Measurements from ENCODE around the gene ECE1.

The ECE1 gene

GRCh38 chr1:21325231-21325718, 35.0 kb upstream of the ECE1 start:
- DNase-seq: no peak

DNA sequence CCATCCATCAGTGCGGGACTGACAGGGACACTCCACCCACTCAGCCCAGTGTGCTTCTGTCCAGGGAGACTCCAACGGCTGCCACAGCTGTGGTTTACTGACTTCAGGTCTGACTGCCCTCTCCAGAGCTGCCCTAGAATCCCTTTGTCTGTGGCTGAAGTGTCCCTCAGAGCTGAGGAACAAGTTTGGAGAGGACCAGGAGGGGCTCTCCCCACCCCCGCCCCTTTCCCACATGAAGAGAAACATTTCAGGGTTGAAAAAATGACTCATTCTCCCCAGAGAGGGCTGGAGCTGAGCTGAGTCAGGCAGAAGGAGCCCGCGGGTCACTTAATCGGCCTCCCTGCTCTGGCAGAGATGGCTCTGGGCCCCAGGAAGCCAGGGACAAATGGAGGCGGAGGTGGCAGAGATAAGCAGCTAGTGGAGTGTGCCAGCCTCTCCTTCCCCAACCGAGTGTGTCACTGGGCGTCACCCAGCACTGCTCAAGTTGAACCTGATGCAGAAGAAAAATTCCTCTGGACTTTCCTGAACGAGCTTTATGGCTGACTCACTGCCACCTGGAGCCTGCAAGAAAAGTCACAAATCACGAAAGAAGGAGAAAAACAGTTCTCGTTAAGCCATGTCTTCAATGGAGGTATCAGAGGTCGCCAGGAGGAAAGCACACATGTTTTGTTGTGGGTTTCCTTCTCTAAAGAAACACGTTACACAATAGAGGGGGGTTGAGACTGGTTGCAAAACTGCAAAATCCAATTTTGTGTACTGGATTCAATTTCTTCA, 34.3 kb upstream of the ECE1 start:
- DNase-seq: peak; percentile 72

DNA sequence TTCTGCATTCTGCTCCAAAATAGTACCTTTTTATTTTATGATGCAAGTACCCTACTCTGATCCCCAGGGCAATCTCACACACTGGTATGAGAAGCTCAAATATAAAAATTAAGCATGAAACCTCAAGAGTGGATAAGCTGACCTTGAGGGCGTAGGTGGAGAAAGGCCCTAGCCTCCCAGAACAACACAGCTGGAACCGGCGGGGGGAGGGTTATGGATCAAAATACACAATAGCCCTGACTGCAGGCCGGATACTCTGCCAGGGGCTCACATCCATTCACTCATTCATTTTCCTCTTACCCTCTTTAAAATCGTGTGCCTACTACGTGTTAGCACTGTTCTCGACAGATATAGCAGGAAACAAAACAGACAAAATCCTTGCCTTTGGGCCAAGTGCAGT, 32.8 kb upstream of the ECE1 start:
- no peak for DNase-seq

DNA sequence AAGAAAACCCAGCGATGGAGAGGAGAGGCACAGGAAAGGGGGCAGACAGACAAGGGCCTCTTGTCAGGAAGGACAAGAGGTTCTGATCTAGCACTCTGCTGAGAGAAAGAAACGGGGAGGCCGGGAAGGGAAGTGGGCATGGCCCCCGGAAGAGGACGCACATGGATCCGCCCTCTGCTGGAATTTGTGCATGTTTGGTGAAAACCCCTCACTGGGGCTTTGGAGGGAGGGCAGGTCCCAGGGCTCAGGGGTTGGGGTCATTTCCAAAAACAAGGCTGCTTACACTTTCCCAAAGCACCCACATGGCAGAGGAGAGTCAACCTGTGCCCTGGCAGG, 32.4 kb upstream of the ECE1 start:
- DNase-seq: no peak

DNA sequence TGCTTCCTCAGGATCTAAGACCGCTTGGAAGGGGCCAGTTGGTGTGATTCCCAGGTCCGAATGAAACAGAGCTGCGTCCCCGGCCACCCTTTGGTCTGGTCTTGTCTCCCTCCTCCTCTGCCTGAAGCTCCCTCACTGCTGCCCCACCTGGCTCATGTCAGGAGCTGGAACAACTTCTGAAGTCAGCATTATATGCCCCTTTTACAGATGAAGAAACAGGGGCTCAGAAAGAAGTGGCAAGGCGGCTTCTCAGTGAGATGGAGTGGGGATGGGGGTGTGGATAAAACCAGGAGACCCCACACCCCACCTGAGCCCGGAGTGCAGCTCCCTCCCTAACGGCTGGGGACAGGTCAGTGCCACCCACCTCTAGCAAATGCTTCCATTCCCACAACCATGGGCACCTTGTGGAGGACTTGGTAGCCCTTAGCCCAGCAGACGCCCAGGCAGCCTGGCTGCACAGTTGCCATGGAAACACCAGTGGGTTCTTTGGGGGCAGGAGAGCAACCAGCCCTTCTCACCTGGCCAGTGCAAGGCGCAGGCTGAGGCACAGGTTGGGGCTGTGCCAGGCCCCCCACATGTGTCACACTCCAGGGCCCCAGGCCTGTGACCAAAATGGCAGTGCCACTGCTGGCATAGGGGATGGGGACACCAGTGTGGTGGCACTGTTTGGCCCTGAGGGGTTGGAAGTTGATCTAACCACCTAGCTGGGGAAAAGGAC, 31.9 kb upstream of the ECE1 start:
- no peak for DNase-seq

DNA sequence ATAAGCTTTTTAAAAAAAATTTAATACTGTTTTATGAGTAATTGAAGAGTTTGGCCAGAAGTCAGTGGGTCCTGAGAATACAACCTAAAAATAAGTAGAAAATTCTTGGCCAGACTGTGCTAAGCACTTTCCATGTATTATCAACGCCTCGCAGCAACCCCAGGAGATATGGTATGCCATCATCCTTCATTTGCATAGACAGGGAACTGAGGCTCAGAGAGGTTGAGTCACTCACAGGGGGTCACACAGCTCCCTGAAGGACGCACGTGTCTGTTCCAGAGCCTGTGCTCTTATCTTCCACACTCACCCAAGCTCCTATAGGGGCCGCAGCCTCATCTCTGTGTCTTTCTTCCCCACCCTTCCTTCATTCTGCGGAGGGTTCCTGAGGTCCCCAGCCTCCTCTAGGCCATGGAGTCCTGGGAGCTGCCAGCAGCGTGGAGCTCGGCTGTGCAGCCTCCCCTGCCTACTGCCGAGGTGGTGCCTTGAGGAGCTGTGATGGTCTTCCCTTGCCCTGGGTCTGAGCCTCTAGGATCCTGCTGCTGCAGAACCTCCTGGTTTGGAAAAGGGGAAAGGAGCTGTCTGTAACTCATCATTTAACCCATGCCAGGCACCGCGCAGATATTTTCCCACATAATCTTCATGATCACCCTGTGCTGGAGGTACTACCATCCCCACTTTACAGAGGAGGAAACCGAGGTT, 30.3 kb upstream of the ECE1 start:
- DNase-seq: no peak

DNA sequence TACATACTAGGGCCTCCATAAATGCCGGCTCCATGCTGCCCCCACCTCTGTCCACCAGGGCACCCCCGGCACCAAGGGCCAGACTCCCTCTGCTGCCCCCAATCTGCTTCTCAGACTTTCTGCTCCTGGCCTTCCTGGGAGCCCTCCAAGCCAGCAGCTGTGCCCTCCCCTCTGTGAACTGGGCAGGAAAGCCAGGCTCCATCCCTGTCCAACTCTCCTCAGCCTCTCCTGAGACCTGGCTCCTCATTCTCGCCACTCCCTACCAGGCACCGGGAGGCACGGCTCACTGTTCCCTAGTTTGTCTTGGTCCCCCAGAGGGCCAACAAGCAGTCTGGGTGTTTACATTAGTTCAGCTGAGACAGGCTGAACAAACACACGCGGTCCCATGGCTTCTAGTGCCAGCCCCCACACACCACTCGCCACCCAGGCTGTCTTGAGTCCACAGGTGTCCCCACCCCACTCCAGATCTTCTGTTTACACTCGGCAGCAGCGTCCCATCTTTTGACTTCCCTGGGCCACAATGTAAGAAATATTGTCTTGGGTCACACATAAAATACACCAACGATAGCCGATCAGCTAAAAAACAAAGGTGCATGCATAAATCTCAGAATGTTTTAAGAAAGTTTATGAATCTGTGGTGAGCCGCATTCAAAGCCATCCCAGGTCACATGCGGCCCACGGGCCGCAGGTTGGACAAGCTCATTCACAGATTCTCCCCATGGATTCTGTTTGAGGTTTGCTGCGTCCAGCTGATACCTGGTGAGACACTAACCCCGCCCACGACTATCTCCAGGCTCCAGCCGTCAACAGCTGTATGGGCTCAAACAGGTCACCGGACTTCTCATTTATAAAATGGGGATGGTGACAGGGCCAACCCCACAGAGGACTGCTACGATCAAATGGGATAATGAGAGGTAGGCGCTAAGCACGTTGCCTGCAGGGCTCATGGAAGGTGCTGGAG, 29.5 kb upstream of the ECE1 start:
- DNase-seq: no peak

GRCh38 chr1:21318714-21319159, 28.5 kb upstream of the ECE1 start:
- peak; percentile 86 for DNase-seq

- DNase-seq: no peak
Measured at GRCh38 chr1:21318057-21318713, 27.9 kb upstream of the ECE1 start.

DNA sequence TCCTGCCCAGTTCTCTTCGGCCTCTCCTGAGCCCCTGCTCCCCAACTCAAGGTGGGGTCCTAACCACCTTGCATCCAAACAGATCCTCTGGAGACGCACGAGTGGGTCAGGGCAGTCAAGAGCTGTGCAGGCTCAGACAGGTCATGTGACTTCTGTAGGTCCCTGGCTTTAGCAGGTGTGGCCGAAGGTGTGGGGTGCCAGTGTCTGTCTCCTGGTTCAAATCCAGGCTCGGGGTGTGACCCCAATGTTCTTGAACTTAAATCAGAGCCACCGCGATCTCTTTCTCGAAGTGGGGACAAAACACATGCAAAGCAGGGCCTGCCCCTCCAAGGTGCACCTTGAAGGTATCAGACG, 27.4 kb upstream of the ECE1 start:
- DNase-seq: no peak

DNA sequence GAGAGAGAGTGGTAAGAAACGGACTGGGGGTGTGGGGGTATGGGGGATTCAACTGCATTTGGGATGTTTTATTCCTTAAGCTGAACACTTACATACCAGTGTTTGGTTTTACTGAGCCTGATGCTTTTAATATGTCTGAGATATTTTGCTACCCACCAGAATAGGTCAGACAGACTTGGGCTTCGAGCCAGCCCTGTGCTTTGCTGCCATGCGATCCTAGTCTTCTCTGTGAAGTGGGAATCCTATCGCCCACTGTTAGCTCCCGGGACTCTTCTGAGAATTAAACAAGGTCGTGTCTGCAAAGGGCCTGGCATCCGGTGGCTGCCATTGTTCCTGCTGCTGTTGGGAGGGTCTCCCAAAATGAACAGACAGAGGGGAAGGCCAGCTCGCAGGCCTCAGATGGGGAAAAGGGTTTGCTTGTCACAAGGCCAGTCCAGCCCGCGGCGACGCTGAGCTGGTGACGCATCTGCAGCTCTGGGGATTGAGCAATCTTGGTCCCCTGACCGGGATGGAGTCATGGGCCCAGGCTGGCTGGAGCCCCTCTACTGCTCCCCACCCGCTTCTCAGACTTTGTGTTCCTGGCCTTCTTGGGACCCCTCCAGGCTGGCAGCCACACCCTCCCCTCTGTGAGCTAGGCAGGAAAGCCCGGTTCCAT, 26.9 kb upstream of the ECE1 start:
- no peak for DNase-seq

GRCh38 chr1:21314743-21315396, 24.6 kb upstream of the ECE1 start:
- DNase-seq: no peak

DNA sequence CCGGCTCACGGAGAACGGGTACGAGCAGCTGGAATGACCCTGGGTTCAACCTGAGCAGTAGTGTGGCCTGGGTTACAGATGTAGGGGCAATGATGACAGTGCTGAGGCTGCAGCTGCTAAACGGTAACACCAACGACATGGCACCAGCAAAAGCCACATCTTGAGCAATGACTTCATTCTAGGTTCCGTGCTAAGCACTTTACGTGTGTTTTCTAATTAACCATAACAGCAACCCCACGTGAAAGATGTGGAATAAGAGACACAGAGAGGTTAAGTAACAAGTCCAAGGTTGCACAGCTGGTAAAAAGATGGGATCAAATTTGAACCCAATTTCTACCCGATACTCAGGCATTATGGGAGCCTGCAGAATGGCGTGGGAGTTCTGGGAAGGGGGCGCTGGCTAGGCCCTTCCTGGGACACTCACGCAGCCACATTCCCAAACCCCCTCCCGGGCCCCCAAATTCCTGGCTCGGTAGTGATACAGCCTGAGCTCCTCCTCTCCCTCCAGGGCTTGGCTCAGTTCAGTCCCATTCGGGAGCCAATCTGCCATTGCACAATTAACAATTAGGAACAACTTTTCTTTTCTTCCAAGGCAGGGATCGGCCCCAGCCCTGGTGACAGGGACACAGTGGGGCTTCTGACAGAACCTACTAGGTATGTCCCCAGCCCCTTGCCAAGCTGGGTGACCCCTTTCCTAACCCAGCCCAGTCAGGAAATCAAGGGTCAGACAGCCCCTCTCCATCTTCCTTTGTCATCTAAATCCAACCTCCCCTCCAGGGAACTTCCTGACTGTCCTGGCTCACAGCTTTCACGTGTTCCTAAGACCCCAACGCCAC, 23.8 kb upstream of the ECE1 start:
- DNase-seq: peak; percentile 69

DNA sequence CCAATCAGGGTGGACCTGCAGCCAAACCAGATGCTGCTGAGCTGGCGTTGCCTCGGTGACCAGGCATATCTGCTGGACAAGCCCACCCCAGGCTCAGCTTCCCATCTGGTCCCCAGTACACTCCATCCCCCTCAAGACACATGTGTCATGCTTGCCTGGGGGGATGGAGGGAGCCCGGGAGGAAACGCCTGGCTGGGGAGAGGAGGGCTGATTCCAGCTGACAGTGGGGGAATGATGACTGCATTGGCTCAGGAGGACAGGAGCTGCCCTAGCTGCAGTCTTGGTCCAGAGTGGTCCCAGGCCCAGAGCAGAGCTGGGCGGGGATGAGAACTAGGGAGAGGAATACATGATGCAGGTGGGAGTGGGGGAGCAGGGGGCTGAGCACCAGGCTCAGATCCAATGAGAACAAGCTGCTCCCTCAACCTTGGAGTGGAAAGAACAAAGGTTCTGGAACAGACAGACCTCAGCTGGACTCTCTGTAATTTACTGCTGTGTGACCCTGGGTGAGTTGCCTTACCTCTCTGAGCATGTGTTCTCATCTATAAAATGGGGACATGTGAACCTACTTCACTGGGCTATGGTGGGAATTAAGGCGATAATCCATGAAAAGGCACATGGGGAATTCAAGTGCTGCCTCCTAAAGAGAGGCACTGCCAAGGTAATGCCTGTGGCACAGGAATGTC, 23.1 kb upstream of the ECE1 start:
- no peak for DNase-seq

- no peak for DNase-seq
Measured at GRCh38 chr1:21312407-21312992, 22.2 kb upstream of the ECE1 start.

DNA sequence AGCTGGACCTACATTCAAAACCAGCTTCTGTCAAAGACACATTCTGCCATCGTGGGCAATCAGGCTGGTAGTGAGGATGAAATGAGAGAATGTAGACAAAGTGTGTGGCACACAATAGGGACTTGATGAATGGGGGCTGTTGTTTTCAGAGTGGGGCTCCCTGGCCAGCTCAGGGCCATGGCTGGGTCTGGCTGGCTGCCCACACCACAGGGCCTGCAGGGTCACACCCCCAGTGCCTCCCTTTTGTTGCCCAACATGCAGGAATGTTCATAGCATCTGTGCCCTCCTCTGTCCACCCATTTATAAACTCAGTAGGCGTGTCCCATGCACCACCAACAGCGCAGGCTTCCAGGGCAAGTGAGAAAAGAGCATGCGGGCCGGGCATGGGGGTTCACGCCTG, 20.8 kb upstream of the ECE1 start:
- no peak for DNase-seq

GRCh38 chr1:21308847-21309652, 18.8 kb upstream of the ECE1 start:
- no peak for DNase-seq

- DNase-seq: no peak
Measured at GRCh38 chr1:21308330-21308729, 18.1 kb upstream of the ECE1 start.
